ENCODE results near the gene CDC42EP5. TPM values are rescaled to one million over a fixed set of nuclear protein-coding genes. Genes with fewer than 3 reads are reported as not detected.

CDC42EP5 gene
- total RNA-seq, 2 experiments from 2014 or later: not detected

DNA sequence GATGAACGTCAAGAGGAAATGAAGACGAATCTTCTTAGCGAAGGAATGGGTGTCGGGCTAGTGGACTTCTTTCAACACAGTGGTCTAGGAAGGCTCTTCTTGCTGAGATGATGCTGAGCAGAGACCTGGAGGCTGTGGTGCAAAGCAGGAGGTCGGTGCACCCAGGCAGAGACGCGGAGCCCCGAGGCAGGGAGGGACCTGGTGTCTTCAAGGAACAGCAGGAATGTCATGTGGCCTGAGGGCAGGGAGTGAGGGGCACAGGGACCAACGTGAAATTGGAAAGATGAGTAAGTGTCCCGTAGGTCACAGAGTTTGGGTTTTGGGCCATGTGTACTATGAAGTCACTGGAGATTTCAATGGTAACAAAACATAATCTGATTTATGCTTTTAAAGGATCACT, 11.4 kb upstream of the CDC42EP5 start:
- intact Hi-C loops (cut with DNase I, micrococcal nuclease): no loop called here
- POLR2A ChIA-PET: no interaction called here

DNA sequence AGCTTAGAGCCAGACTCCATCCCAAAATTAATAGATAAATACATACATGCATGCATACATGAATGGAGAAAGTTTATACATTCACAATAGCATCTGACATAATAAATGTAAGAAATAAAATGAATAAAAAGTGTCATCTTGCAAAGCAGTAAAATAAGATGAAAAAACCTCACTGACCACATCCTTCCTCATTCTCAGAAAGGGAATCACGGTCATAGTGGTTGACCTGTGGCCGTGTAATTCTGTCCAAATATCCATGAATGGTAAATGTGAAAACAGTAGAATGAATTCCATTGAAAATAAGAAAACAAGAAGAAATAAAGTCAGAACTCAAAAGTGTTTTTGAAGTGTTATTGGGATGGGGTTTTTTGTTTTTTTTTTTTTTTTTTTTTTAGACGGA, 9.8 kb upstream of the CDC42EP5 start:
- H3K27me3 Mint-ChIP-seq: peaks cover 40% of the 10 kb centered on the region
- ChIA-PET POLR2A (no interaction called here), CTCF (no interaction called here)
- peaks cover 5% of the 10 kb centered on the region for H3K4me1 Mint-ChIP-seq (ENCODE audit: low read depth)
- H3K27ac Mint-ChIP-seq: no peak overlapping the region
- DNase-seq (peak in 1 of 14 experiments; percentile 33), ATAC-seq (ENCODE audit: poor library complexity) (no peak)
- Histone ChIP-seq H3K4me3 (ENCODE audit: low read length) (no peak overlapping the region), H3K4me1 (ENCODE audit: insufficient read depth, low read length) (peaks cover 5% of the 10 kb centered on the region), H3K27ac (ENCODE audit: low read depth in 1 of 2, low read length in 2 of 2) (no peak overlapping the region), H3K36me3 (ENCODE audit: insufficient read depth, low read length) (no peaks in the 10 kb centered on the region), H3K27me3 (ENCODE audit: control insufficient read depth in 1 of 2, insufficient read depth in 2 of 2, low read length in 2 of 2) (peaks cover 3 to 8% of the 10 kb centered on the region in 2 experiments), H3K9me3 (ENCODE audit: control insufficient read depth in 1 of 2, insufficient read depth in 1 of 2, low read length in 2 of 2) (no peaks in the 10 kb centered on the region)
- H3K36me3 Mint-ChIP-seq (ENCODE audit: low read depth): no peaks in the 10 kb centered on the region
- intact Hi-C loops (cut with DNase I, micrococcal nuclease): no loop called here
- H3K4me3 Mint-ChIP-seq: no peak overlapping the region
- TF ChIP-seq, protein P1, sequence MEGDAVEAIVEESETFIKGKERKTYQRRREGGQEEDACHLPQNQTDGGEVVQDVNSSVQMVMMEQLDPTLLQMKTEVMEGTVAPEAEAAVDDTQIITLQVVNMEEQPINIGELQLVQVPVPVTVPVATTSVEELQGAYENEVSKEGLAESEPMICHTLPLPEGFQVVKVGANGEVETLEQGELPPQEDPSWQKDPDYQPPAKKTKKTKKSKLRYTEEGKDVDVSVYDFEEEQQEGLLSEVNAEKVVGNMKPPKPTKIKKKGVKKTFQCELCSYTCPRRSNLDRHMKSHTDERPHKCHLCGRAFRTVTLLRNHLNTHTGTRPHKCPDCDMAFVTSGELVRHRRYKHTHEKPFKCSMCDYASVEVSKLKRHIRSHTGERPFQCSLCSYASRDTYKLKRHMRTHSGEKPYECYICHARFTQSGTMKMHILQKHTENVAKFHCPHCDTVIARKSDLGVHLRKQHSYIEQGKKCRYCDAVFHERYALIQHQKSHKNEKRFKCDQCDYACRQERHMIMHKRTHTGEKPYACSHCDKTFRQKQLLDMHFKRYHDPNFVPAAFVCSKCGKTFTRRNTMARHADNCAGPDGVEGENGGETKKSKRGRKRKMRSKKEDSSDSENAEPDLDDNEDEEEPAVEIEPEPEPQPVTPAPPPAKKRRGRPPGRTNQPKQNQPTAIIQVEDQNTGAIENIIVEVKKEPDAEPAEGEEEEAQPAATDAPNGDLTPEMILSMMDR (IDR thresholded peaks at IDR 0.05): no peak
- H3K9me3 Mint-ChIP-seq: no peaks in the 10 kb centered on the region

More for the DNA sequence above, 11.4 kb upstream of the CDC42EP5 start:
- DNase-seq (no peak), ATAC-seq (ENCODE audit: poor library complexity) (no peak)
- no peaks in the 10 kb centered on the region for H3K9me3 Mint-ChIP-seq
- Histone ChIP-seq H3K4me3 (ENCODE audit: low read length) (no peak overlapping the region), H3K4me1 (ENCODE audit: insufficient read depth, low read length) (peaks cover 3% of the 10 kb centered on the region), H3K9me3 (ENCODE audit: control insufficient read depth in 1 of 2, insufficient read depth in 1 of 2, low read length in 2 of 2) (no peaks in the 10 kb centered on the region), H3K27me3 (ENCODE audit: control insufficient read depth in 1 of 2, insufficient read depth in 2 of 2, low read length in 2 of 2) (peaks cover 0 to 5% of the 10 kb centered on the region in 2 experiments), H3K27ac (ENCODE audit: low read depth in 1 of 2, low read length in 2 of 2) (no peak overlapping the region), H3K36me3 (ENCODE audit: insufficient read depth, low read length) (no peaks in the 10 kb centered on the region)
- CTCF ChIA-PET: no interaction called here
- TF ChIP-seq, protein P1 (IDR thresholded peaks at IDR 0.05): no peak
- no peak overlapping the region for H3K27ac Mint-ChIP-seq
- H3K4me1 Mint-ChIP-seq (ENCODE audit: low read depth): peaks cover 5% of the 10 kb centered on the region
- H3K36me3 Mint-ChIP-seq (ENCODE audit: low read depth): no peaks in the 10 kb centered on the region
- no peak overlapping the region for H3K4me3 Mint-ChIP-seq
- H3K27me3 Mint-ChIP-seq: peaks cover 33% of the 10 kb centered on the region

DNA sequence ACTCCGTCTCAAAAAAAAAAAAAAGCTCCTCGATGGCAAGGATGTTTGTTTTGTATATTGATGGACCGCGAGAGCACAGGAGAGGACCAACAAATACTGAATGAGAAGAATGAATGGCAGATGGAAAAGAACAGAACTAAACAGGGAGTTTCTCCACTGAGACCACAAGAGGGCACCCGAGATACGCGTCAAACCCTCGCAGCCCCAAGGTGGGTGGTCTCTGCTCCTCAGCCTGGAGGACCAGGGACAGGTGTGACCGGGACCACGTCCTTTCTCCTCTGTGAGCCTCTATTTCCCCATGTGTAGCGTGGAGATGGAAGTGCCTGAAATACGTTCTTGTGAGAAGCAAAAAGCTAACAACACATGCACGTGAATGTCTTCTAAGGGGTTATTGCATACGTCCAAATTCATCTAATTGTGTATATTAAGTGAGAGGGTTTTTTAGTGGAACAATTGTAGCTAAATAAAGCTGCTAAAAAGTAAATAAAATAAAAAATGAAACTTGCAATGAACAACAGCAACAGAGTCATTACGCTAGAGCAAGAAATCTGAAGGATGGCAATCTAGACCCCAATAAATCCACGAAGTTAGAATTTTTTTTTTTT, 8.3 kb upstream of the CDC42EP5 start:
- H3K27me3 Mint-ChIP-seq: peaks cover 47% of the 10 kb centered on the region
- intact Hi-C loops (cut with DNase I, micrococcal nuclease): no loop called here
- CTCF ChIA-PET: interaction anchor here (0.9 kb wide), 1 partner anchor 12 kb away, joined by 3 read pairs; no protein-coding TSS in a partner anchor

More for the DNA sequence above, 8.3 kb upstream of the CDC42EP5 start:
- ATAC-seq (ENCODE audit: poor library complexity) (peak; percentile 63), DNase-seq (peak in 6 of 14 experiments; percentile 22 to 77 (median 44))
- H3K36me3 Mint-ChIP-seq (ENCODE audit: low read depth): no peaks in the 10 kb centered on the region
- H3K4me3 ChIP-seq (ENCODE audit: low read length): no peak overlapping the region
- H3K4me1 ChIP-seq (ENCODE audit: insufficient read depth, low read length): peaks cover 5% of the 10 kb centered on the region
- H3K9me3 ChIP-seq (ENCODE audit: control insufficient read depth in 1 of 2, insufficient read depth in 1 of 2, low read length in 2 of 2): no peaks in the 10 kb centered on the region
- H3K36me3 ChIP-seq (ENCODE audit: insufficient read depth, low read length): no peaks in the 10 kb centered on the region
- POLR2A ChIA-PET: interaction anchor here (0.6 kb wide), 1 partner anchor 331 kb away, joined by 3 read pairs; no protein-coding TSS in a partner anchor
- H3K4me3 Mint-ChIP-seq: no peak overlapping the region
- no peak overlapping the region for H3K27ac Mint-ChIP-seq
- H3K9me3 Mint-ChIP-seq: no peaks in the 10 kb centered on the region
- TF ChIP-seq, protein P1 (IDR thresholded peaks at IDR 0.05): peak; percentile 79
- H3K4me1 Mint-ChIP-seq (ENCODE audit: low read depth): peaks cover 5% of the 10 kb centered on the region
- H3K27ac ChIP-seq (ENCODE audit: low read depth in 1 of 2, low read length in 2 of 2): no peak overlapping the region
- peaks cover 3 to 8% of the 10 kb centered on the region in 2 experiments for H3K27me3 ChIP-seq (ENCODE audit: control insufficient read depth in 1 of 2, insufficient read depth in 2 of 2, low read length in 2 of 2)
